Transverse colon (tissue), 3 donors: Measurements from ENCODE around the gene RBPJ.

Experiments used
- EP300 ChIP-seq: sonication (generic); formaldehyde crosslinking; IDR thresholded peaks from one replicate; pipeline ENCODE4 v1.6.1; 2017; ENCODE audit warnings: antibody characterized with exemption, low read depth
- TF ChIP-seq, protein P1 (sequence below), 5 experiments: fragments of 200-600 bp in 3 of 5; fragments of 450-650 bp in 2 of 5; sonication (generic) in 3 of 5; IDR thresholded peaks; 1 replicate in 2 of 5; 2 replicates in 3 of 5; pipeline ENCODE4 v1.5.1; 2016 to 2017; ENCODE audit warnings: antibody characterized with exemption in 5 of 5, inconsistent platforms in 3 of 5, mild to moderate bottlenecking in 2 of 5, moderate library complexity in 1 of 5

DNA sequence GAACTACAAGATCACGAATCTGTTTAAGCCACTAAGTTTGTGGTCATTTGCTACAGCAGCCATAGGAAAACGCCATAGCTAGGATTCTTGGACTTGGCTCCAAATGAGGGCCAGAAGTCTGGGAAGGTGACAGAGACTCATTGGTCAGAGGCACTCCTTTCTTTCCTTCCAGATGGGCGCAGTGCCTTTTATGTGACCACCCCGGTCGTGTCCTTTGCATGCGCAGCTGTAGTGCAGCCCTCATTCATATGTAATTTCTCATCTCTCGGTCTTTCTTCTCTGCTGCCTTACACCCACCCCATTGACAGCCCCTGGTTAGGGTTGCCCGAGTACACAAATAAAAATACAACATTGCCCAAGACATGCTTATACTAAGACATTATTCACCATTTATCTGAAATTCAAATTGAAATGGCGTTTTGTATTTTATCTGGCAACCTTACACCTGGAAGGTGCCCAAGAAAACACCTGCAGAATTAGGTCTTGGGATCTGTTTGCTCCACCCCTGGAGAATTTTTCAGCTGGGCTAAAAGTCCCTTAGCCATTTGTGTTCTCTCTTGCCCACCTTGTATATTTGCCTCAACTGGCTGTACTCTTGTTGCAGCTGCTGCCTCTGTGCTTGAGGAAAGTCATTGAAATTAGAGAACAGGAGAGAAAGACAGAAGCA is 147.6 kb downstream of the RBPJ start:
- TF ChIP-seq, protein P1, sequence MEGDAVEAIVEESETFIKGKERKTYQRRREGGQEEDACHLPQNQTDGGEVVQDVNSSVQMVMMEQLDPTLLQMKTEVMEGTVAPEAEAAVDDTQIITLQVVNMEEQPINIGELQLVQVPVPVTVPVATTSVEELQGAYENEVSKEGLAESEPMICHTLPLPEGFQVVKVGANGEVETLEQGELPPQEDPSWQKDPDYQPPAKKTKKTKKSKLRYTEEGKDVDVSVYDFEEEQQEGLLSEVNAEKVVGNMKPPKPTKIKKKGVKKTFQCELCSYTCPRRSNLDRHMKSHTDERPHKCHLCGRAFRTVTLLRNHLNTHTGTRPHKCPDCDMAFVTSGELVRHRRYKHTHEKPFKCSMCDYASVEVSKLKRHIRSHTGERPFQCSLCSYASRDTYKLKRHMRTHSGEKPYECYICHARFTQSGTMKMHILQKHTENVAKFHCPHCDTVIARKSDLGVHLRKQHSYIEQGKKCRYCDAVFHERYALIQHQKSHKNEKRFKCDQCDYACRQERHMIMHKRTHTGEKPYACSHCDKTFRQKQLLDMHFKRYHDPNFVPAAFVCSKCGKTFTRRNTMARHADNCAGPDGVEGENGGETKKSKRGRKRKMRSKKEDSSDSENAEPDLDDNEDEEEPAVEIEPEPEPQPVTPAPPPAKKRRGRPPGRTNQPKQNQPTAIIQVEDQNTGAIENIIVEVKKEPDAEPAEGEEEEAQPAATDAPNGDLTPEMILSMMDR (IDR thresholded peaks at IDR 0.05), result no peak
- TF ChIP-seq EP300, result no peak
